Measurements from ENCODE around the gene TM9SF1. TPM values are rescaled to one million over a fixed set of nuclear protein-coding genes. Genes with fewer than 3 reads are reported as not detected.
A peak's percentile ranks its signal among the peaks of the same experiment; 100 is the strongest.

The TM9SF1 gene
- total and polyA plus RNA-seq, 2 of the 13 experiments (the other 11 are each of a cell fraction or from before 2014, with no cell fraction given), result 83.2 to 110 TPM

DNA sequence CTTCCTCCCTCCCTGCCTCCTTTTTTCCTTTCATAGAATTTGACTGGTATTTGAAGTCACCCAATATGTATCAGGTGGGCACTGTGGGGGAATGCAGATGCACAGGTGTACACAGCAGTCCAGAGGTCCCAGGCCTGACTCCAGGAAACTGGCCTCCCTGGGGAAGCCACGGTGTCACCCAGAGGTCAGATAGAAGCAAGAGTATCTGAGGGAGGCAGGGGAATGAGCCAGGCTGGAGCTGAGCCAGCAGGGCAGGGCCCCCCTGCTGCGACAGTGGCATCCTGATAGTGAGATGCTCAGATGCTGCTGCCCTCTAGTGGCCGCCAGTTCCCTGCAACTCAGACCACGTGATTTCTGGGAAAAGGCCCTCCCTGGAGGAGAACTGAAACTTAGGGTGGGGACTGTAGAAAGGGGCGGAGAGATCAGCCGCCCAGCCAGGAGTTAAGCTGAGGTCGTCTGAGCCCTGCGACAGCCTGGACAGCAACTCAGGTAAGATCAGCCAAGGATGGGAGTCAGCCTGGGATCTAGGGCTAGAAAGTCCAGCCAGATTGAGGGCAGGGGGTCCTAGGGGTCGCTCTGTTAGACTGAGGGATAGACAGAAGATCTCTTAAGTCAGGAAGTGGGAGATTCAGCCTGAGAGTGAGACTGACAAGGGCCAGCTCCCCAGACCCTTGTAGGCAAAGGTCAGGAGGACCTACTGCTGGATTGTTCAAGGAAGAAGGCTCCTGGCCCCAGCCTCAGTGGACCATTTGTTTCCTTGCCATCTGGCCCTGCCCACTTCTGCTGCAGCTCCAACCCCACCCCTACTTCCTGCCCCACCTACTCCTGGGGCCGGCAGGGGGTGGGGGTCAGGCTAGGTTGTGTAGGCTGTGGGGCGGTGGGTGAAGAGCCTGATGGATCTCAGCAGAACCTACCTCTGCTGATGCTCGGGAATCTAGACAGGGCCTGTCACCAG, 34.1 kb downstream of the TM9SF1 start, which contains the start of gene IRF9 (continued):
- TF ChIP-seq, protein P1, sequence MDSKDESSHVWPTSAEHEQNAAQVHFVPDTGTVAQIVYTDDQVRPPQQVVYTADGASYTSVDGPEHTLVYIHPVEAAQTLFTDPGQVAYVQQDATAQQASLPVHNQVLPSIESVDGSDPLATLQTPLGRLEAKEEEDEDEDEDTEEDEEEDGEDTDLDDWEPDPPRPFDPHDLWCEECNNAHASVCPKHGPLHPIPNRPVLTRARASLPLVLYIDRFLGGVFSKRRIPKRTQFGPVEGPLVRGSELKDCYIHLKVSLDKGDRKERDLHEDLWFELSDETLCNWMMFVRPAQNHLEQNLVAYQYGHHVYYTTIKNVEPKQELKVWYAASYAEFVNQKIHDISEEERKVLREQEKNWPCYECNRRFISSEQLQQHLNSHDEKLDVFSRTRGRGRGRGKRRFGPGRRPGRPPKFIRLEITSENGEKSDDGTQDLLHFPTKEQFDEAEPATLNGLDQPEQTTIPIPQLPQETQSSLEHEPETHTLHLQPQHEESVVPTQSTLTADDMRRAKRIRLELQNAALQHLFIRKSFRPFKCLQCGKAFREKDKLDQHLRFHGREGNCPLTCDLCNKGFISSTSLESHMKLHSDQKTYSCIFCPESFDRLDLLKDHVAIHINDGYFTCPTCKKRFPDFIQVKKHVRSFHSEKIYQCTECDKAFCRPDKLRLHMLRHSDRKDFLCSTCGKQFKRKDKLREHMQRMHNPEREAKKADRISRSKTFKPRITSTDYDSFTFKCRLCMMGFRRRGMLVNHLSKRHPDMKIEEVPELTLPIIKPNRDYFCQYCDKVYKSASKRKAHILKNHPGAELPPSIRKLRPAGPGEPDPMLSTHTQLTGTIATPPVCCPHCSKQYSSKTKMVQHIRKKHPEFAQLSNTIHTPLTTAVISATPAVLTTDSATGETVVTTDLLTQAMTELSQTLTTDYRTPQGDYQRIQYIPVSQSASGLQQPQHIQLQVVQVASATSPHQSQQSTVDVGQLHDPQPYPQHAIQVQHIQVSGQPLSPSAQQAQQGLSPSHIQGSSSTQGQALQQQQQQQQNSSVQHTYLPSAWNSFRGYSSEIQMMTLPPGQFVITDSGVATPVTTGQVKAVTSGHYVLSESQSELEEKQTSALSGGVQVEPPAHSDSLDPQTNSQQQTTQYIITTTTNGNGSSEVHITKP (CRISPR knock-in tag; IDR thresholded peaks at IDR 0.05; ENCODE audit: low read depth), result peak; percentile 93
- TF ChIP-seq SALL2 (CRISPR knock-in tag; IDR thresholded peaks at IDR 0.05), result peak; percentile 100
- TF ChIP-seq ZMYM2 (CRISPR knock-in tag; IDR thresholded peaks at IDR 0.05), result peak; percentile 77; the same call in 1 of the 2 replicates
- TF ChIP-seq JUN (CRISPR knock-in tag; IDR thresholded peaks at IDR 0.05), result no peak
- TF ChIP-seq ZNF598 (CRISPR knock-in tag; IDR thresholded peaks at IDR 0.05; ENCODE audit: borderline replicate concordance), result peak; percentile 96
- TF ChIP-seq ZNF83 (CRISPR knock-in tag; IDR thresholded peaks at IDR 0.05; ENCODE audit: borderline replicate concordance), result peak; percentile 88
- TF ChIP-seq ZC3H4 (CRISPR knock-in tag; IDR thresholded peaks at IDR 0.05; ENCODE audit: borderline replicate concordance), result peak; percentile 89
- TF ChIP-seq ATAD3A (CRISPR knock-in tag; IDR thresholded peaks at IDR 0.05), result peak; percentile 70; the same call in 1 of the 2 replicates
- TF ChIP-seq SKI (IDR thresholded peaks at IDR 0.05; ENCODE audit: partially characterized antibody), result peak; percentile 94
- TF ChIP-seq ZNF570 (CRISPR knock-in tag; IDR thresholded peaks at IDR 0.05; ENCODE audit: borderline replicate concordance), result no peak
- TF ChIP-seq ZNF251 (CRISPR knock-in tag; IDR thresholded peaks at IDR 0.05), result no peak
- TF ChIP-seq SRSF1 (optimal IDR thresholded peaks at IDR 0.05; ENCODE audit: low read depth, low read length), result peak; percentile 87
- TF ChIP-seq, protein P2, sequence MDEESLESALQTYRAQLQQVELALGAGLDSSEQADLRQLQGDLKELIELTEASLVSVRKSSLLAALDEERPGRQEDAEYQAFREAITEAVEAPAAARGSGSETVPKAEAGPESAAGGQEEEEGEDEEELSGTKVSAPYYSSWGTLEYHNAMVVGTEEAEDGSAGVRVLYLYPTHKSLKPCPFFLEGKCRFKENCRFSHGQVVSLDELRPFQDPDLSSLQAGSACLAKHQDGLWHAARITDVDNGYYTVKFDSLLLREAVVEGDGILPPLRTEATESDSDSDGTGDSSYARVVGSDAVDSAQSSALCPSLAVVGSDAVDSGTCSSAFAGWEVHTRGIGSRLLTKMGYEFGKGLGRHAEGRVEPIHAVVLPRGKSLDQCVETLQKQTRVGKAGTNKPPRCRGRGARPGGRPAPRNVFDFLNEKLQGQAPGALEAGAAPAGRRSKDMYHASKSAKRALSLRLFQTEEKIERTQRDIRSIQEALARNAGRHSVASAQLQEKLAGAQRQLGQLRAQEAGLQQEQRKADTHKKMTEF (CRISPR knock-in tag; IDR thresholded peaks at IDR 0.05), result peak; percentile 100
- peak; percentile 91 for TF ChIP-seq MAZ (IDR thresholded peaks at IDR 0.05; ENCODE audit: borderline replicate concordance, low read depth, low read length)
- TF ChIP-seq MAZ (CRISPR knock-in tag; IDR thresholded peaks at IDR 0.05; ENCODE audit: low read depth), result peak; percentile 99
- TF ChIP-seq, protein P3, sequence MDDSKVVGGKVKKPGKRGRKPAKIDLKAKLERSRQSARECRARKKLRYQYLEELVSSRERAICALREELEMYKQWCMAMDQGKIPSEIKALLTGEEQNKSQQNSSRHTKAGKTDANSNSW (CRISPR knock-in tag; IDR thresholded peaks at IDR 0.05; ENCODE audit: borderline replicate concordance), result peak; percentile 98
- TF ChIP-seq RBM39 (IDR thresholded peaks at IDR 0.05; ENCODE audit: low read depth, low read length, poor library complexity, severe bottlenecking), result peak; percentile 98
- no peak for TF ChIP-seq NR3C1 (CRISPR knock-in tag; IDR thresholded peaks at IDR 0.05)
- peak; percentile 55 to 85; a peak in 3 of 4 replicates for TF ChIP-seq EP300 (IDR thresholded peaks at IDR 0.05; ENCODE audit: low read depth in 2 of 2, low read length in 2 of 2)
- peak; percentile 92 for TF ChIP-seq EP300 (CRISPR knock-in tag; IDR thresholded peaks at IDR 0.05; ENCODE audit: borderline replicate concordance)
- peak; percentile 100 for TF ChIP-seq DMAP1 (CRISPR knock-in tag; IDR thresholded peaks at IDR 0.05)
- TF ChIP-seq, protein P4, sequence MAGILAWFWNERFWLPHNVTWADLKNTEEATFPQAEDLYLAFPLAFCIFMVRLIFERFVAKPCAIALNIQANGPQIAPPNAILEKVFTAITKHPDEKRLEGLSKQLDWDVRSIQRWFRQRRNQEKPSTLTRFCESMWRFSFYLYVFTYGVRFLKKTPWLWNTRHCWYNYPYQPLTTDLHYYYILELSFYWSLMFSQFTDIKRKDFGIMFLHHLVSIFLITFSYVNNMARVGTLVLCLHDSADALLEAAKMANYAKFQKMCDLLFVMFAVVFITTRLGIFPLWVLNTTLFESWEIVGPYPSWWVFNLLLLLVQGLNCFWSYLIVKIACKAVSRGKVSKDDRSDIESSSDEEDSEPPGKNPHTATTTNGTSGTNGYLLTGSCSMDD (CRISPR knock-in tag; IDR thresholded peaks at IDR 0.05), result 0 out of 2 replicates have a peak, but pooled peaks have one; percentile 43
- TF ChIP-seq ZNF296 (CRISPR knock-in tag; conservative IDR thresholded peaks at IDR 0.05), result no peak
